Measurements from ENCODE around the gene SLC39A3.

Gene SLC39A3

GRCh38 chr19:2767688-2768087 is 27.9 kb upstream of the SLC39A3 start:
- DNase-seq: no peak

GRCh38 chr19:2766594-2767372 is 27.0 kb upstream of the SLC39A3 start:
- no peak for DNase-seq

GRCh38 chr19:2765376-2765775 is 25.6 kb upstream of the SLC39A3 start:
- DNase-seq: no peak

GRCh38 chr19:2764945-2765344 is 25.1 kb upstream of the SLC39A3 start:
- no peak for DNase-seq

- DNase-seq: no peak
These were observed 23.9 kb upstream of the SLC39A3 start for GRCh38 chr19:2763687-2764086.

GRCh38 chr19:2762783-2763496 is 23.1 kb upstream of the SLC39A3 start:
- no peak for DNase-seq

- DNase-seq: no peak
These were observed 22.3 kb upstream of the SLC39A3 start for GRCh38 chr19:2761876-2762782.

- no peak for DNase-seq
These were observed 21.5 kb upstream of the SLC39A3 start for GRCh38 chr19:2761309-2761677.

GRCh38 chr19:2759965-2760364 is 20.1 kb upstream of the SLC39A3 start:
- DNase-seq: no peak

GRCh38 chr19:2759362-2759761 is 19.5 kb upstream of the SLC39A3 start:
- DNase-seq: no peak

GRCh38 chr19:2758601-2759313 is 18.9 kb upstream of the SLC39A3 start:
- DNase-seq: no peak

- no peak for DNase-seq
These were observed 17.4 kb upstream of the SLC39A3 start for GRCh38 chr19:2756921-2757881.

- DNase-seq: no peak
These were observed 16.7 kb upstream of the SLC39A3 start for GRCh38 chr19:2756477-2756876.

GRCh38 chr19:2755811-2756210 is 16.0 kb upstream of the SLC39A3 start:
- DNase-seq: no peak

GRCh38 chr19:2755448-2755705 is 15.6 kb upstream of the SLC39A3 start:
- no peak for DNase-seq

GRCh38 chr19:2754659-2755447 is 15.0 kb upstream of the SLC39A3 start:
- DNase-seq: no peak

GRCh38 chr19:2751438-2751830 is 11.6 kb upstream of the SLC39A3 start:
- no peak for DNase-seq

GRCh38 chr19:2750808-2751437 is 11.1 kb upstream of the SLC39A3 start:
- DNase-seq: no peak

GRCh38 chr19:2747349-2747748 is 7.5 kb upstream of the SLC39A3 start:
- no peak for DNase-seq

GRCh38 chr19:2744113-2744512 is 4.3 kb upstream of the SLC39A3 start:
- DNase-seq: no peak

- DNase-seq: no peak
These were observed 3.3 kb upstream of the SLC39A3 start for GRCh38 chr19:2743099-2743498.
